ENCODE measurements around the gene UNC45B.

- TF ChIP-seq EHMT2 (IDR thresholded peaks at IDR 0.05; ENCODE audit: borderline replicate concordance, low read depth, low read length) (no peak), CTCF (CRISPR knock-in tag; IDR thresholded peaks at IDR 0.05) (no peak), PHF5A (CRISPR knock-in tag; IDR thresholded peaks at IDR 0.05; ENCODE audit: low read depth, unreplicated experiment) (no peak), GATAD2A (CRISPR knock-in tag; IDR thresholded peaks at IDR 0.05) (no peak), ZSCAN31 (CRISPR knock-in tag; IDR thresholded peaks at IDR 0.05; ENCODE audit: low read depth) (no peak), FOXK2 (IDR thresholded peaks at IDR 0.05) (no peak), SMC3 (IDR thresholded peaks at IDR 0.05; ENCODE audit: low read length) (no peak), MED13 (CRISPR knock-in tag; IDR thresholded peaks at IDR 0.05) (no peak), FOXP4 (CRISPR knock-in tag; IDR thresholded peaks at IDR 0.05) (no peak), HOXA7 (CRISPR knock-in tag; IDR thresholded peaks at IDR 0.05) (no peak), SALL2 (CRISPR knock-in tag; IDR thresholded peaks at IDR 0.05) (no peak)
These were observed 82.0 kb downstream of the UNC45B start for GRCh38 chr17:35229638-35230037.
